ENCODE measurements around the gene KCTD5. TPM values are rescaled to one million over a fixed set of nuclear protein-coding genes. Genes with fewer than 3 reads are reported as not detected.

KCTD5 gene
- total RNA-seq, 4 donors from 2014 or later, result 4.6 to 21.6 (median 12.7) TPM

- Histone ChIP-seq H3K9me3 (no peaks in the 10 kb centered on the region), H3K27me3 (no peaks in the 10 kb centered on the region), H3K27ac (no peak overlapping the region), H3K36me3 (no peaks in the 10 kb centered on the region), H3K4me3 (no peak overlapping the region), H3K4me1 (no peaks in the 10 kb centered on the region)
- no peak for DNase-seq
- TF ChIP-seq CTCF (IDR thresholded peaks at IDR 0.05), result no peak
- no peak for TF ChIP-seq POLR2A (IDR thresholded peaks at IDR 0.05)
- intact Hi-C loops (cut with DNase I; ENCODE audit: low total_unique reads), result no loop called here
Observed at GRCh38 chr16:2701272-2701671, 18.9 kb downstream of the KCTD5 start.

DNA sequence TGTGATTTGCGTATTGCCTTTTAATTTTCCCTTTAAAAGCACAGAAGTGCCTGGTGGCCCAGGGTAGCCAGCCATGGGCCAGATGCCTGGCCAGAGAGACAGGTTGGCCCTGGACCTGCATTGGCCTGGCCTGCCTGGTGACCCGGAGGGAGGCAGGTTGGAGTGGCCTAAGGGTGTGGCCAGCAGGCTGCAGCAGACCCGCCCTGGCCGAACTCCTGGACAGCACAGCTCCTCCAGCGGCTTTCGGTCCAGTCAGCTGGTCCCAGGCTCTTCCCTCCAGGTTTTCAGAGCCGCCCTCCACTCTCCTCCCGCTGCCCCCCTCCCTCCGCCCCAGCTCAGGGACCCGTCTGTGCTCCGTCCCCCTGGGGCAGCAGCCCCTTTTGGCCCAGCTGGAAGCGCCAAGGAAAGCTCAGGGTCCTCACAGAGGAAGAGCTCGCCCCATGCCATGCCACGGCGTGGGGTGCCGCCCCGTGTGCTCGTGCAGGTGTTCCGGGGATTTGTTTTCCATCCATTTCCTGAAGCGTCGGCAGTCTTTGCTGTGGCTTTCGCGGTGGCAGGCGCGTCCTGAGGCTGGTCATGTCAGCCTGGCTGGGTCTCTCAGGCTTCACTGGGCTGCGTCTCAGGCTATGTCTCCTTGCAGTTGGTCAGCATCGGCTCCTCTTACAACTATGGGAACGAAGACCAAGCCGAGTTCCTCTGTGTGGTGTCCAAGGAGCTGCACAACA lies 19.6 kb downstream of the KCTD5 start:
- intact Hi-C loops (cut with DNase I; ENCODE audit: low total_unique reads), result no loop called here
- no peak overlapping the region for H3K27ac ChIP-seq

GRCh38 chr16:2702438-2702825 lies 20.1 kb downstream of the KCTD5 start:
- intact Hi-C loops (cut with DNase I; ENCODE audit: low total_unique reads), result no loop called here
- TF ChIP-seq POLR2A (IDR thresholded peaks at IDR 0.05) (no peak), CTCF (IDR thresholded peaks at IDR 0.05) (no peak)
- no peak for DNase-seq

More for the DNA sequence above, 19.6 kb downstream of the KCTD5 start:
- Histone ChIP-seq H3K27me3 (no peaks in the 10 kb centered on the region), H3K36me3 (no peaks in the 10 kb centered on the region), H3K4me1 (no peaks in the 10 kb centered on the region), H3K4me3 (no peak overlapping the region), H3K9me3 (no peaks in the 10 kb centered on the region)
- TF ChIP-seq POLR2A (IDR thresholded peaks at IDR 0.05) (no peak), CTCF (IDR thresholded peaks at IDR 0.05) (no peak)
- DNase-seq, result no peak

GRCh38 chr16:2702871-2703745 lies 20.8 kb downstream of the KCTD5 start:
- no peak for DNase-seq
- no peak for TF ChIP-seq CTCF (IDR thresholded peaks at IDR 0.05)
- no peak for TF ChIP-seq POLR2A (IDR thresholded peaks at IDR 0.05)
- H3K4me1 ChIP-seq, result no peaks in the 10 kb centered on the region
- no peaks in the 10 kb centered on the region for H3K36me3 ChIP-seq
- no peaks in the 10 kb centered on the region for H3K9me3 ChIP-seq
- intact Hi-C loops (cut with DNase I; ENCODE audit: low total_unique reads), result no loop called here
- no peak overlapping the region for H3K4me3 ChIP-seq
- no peaks in the 10 kb centered on the region for H3K27me3 ChIP-seq
- H3K27ac ChIP-seq, result no peak overlapping the region

More at GRCh38 chr16:2702438-2702825, 20.1 kb downstream of the KCTD5 start:
- Histone ChIP-seq H3K4me3 (no peak overlapping the region), H3K27me3 (no peaks in the 10 kb centered on the region), H3K9me3 (no peaks in the 10 kb centered on the region), H3K4me1 (no peaks in the 10 kb centered on the region), H3K36me3 (no peaks in the 10 kb centered on the region), H3K27ac (no peak overlapping the region)
